Measurements from ENCODE around the gene SCAF1.

SCAF1 gene

DNA sequence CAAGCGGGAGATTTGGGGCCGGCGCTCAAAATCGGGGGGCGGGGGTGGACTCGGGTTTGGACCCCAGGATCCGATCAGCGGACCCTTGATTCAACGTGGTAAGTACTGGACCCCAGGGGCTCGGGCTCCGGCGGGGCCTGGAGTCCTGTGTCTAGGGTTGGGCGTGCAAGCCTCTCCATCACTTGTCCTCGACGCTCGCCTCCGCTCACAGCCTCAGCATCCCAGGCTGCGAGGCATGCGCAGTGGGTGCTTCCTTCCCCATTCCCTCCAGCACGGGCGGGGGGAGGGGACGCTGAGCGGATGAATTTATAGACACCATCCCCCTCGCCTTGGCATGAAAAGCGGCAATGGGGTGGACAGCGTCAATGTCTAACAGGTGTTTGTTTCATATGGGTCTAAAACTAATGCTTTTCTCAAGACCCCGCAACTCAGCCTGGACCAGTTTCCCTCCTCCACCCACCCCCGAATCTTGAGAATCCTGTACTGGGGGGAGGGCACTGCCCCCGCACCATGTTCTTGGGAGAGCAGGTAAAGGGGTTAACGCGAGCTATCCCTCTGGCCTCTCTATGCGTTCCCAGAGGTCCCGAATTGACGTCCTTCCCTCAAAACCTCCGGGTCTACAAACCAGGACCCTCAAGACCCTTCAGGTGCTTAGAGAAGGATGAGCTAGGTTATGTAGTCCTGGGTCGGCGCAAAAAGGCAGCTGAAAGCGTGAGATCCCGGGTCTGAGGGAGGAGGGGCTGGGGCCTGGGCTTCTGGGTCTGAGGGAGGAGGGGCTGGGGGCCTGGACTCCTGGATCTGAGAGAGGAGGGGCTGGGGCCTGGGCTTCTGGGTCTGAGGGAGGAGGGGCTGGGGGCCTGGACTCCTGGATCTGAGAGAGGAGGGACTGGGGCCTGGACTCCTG, 49.5 kb downstream of the SCAF1 start:
- H3K9ac ChIP-seq: no peak overlapping the region
- no peak overlapping the region for H3K4me3 ChIP-seq (IDR thresholded peaks at IDR 0.05; ENCODE audit: insufficient read depth, low read depth, low read length)
- no peaks in the 10 kb centered on the region for H4K20me1 ChIP-seq (ENCODE audit: insufficient read depth)
- no peaks in the 10 kb centered on the region for H3K4me1 ChIP-seq (ENCODE audit: low read depth, poor library complexity, severe bottlenecking)
- no peak overlapping the region for H3K27ac ChIP-seq
- H3K36me3 ChIP-seq (ENCODE audit: insufficient read depth): no peaks in the 10 kb centered on the region
- no peaks in the 10 kb centered on the region for H3K27me3 ChIP-seq (ENCODE audit: insufficient read depth, low read depth)
- H2AFZ ChIP-seq (ENCODE audit: low read depth): peak overlapping the region; percentile 42; the same call in 1 of the 2 replicates
- TF ChIP-seq, protein P1, sequence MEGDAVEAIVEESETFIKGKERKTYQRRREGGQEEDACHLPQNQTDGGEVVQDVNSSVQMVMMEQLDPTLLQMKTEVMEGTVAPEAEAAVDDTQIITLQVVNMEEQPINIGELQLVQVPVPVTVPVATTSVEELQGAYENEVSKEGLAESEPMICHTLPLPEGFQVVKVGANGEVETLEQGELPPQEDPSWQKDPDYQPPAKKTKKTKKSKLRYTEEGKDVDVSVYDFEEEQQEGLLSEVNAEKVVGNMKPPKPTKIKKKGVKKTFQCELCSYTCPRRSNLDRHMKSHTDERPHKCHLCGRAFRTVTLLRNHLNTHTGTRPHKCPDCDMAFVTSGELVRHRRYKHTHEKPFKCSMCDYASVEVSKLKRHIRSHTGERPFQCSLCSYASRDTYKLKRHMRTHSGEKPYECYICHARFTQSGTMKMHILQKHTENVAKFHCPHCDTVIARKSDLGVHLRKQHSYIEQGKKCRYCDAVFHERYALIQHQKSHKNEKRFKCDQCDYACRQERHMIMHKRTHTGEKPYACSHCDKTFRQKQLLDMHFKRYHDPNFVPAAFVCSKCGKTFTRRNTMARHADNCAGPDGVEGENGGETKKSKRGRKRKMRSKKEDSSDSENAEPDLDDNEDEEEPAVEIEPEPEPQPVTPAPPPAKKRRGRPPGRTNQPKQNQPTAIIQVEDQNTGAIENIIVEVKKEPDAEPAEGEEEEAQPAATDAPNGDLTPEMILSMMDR (conservative IDR thresholded peaks at IDR 0.05; ENCODE audit: low read depth, low read length): no peak
- no peaks in the 10 kb centered on the region for H3K79me2 ChIP-seq (ENCODE audit: insufficient read depth, low read depth)
- H3K4me2 ChIP-seq: peak overlapping the region; percentile 43; the same call in 1 of the 2 replicates

DNA sequence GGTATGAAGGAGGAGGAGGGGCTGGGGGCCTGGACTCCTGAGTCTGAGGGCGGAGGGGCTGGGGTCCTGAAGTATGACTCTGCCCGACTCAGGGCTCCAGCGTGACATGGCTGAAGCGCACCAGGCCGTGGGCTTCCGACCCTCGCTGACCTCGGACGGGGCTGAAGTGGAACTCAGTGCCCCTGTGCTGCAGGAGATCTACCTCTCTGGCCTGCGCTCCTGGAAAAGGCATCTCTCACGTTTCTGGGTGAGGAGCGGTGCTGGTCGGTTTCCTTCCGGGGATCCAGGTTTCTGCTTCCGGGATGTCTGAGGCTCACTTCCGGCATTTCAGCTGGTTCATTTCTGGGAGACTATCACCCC, 50.1 kb downstream of the SCAF1 start:
- Histone ChIP-seq H3K9ac (no peak overlapping the region), H3K79me2 (ENCODE audit: insufficient read depth, low read depth) (no peaks in the 10 kb centered on the region), H3K36me3 (ENCODE audit: insufficient read depth) (no peaks in the 10 kb centered on the region), H3K4me3 (IDR thresholded peaks at IDR 0.05; ENCODE audit: insufficient read depth, low read depth, low read length) (no peak overlapping the region), H3K27ac (no peak overlapping the region), H2AFZ (ENCODE audit: low read depth) (no peak overlapping the region), H4K20me1 (ENCODE audit: insufficient read depth) (no peaks in the 10 kb centered on the region), H3K27me3 (ENCODE audit: insufficient read depth, low read depth) (no peaks in the 10 kb centered on the region), H3K4me1 (ENCODE audit: low read depth, poor library complexity, severe bottlenecking) (no peaks in the 10 kb centered on the region), H3K4me2 (no peak overlapping the region)
- TF ChIP-seq, protein P1 (conservative IDR thresholded peaks at IDR 0.05; ENCODE audit: low read depth, low read length): no peak

DNA sequence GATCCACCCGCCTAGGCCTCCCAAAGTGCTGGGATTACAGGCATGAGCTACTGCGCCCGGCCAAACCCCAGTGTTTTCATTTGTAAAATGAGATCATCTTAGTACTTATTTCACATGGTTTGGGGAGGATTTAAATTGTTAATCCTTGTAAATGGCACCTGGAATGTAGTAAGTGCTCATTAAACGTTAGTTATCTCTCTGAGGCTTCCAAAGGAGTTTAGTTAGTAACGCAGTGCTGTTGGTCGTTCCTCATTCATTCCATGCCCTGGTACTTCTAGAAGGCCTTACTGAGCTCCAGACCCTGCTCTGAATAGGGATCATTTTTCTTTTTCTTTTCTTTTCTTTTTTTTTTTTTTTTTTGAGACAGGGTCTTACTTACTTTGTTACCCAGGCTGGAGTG, 54.1 kb downstream of the SCAF1 start:
- H2AFZ ChIP-seq (ENCODE audit: low read depth): no peak overlapping the region
- H3K79me2 ChIP-seq (ENCODE audit: insufficient read depth, low read depth): no peaks in the 10 kb centered on the region
- TF ChIP-seq, protein P1 (conservative IDR thresholded peaks at IDR 0.05; ENCODE audit: low read depth, low read length): no peak
- H4K20me1 ChIP-seq (ENCODE audit: insufficient read depth): no peaks in the 10 kb centered on the region
- H3K9ac ChIP-seq: no peak overlapping the region
- H3K4me1 ChIP-seq (ENCODE audit: low read depth, poor library complexity, severe bottlenecking): no peaks in the 10 kb centered on the region
- H3K36me3 ChIP-seq (ENCODE audit: insufficient read depth): no peaks in the 10 kb centered on the region
- H3K27ac ChIP-seq: no peak overlapping the region
- H3K4me2 ChIP-seq: no peak overlapping the region
- H3K4me3 ChIP-seq (IDR thresholded peaks at IDR 0.05; ENCODE audit: insufficient read depth, low read depth, low read length): no peak overlapping the region
- peaks cover 2% of the 10 kb centered on the region; the same call in 1 of the 2 replicates for H3K27me3 ChIP-seq (ENCODE audit: insufficient read depth, low read depth)

DNA sequence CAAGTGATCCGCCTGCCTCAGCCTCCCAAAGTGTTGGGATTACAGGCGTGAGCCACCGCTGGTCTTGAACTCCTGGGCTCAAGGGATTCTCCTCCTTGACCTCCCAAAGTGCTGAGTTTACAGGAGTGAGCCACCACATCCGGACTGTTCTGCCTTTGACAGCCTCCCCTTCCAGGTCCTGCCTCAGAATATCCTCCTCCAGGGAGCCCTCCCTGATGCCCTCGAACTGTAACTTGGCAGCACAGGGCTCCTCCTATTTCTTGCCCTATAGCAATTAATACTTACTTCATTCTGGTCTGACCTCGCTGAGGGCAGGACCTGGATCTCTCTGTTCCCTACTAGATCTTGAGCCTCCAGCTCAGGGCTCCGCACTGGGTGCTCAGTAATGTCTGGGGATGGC, 54.9 kb downstream of the SCAF1 start:
- no peaks in the 10 kb centered on the region for H4K20me1 ChIP-seq (ENCODE audit: insufficient read depth)
- no peak overlapping the region for H3K9ac ChIP-seq
- H3K4me1 ChIP-seq (ENCODE audit: low read depth, poor library complexity, severe bottlenecking): no peaks in the 10 kb centered on the region
- no peak overlapping the region for H3K4me2 ChIP-seq
- H3K36me3 ChIP-seq (ENCODE audit: insufficient read depth): no peaks in the 10 kb centered on the region
- H3K79me2 ChIP-seq (ENCODE audit: insufficient read depth, low read depth): no peaks in the 10 kb centered on the region
- TF ChIP-seq, protein P1 (conservative IDR thresholded peaks at IDR 0.05; ENCODE audit: low read depth, low read length): no peak
- H3K27ac ChIP-seq: no peak overlapping the region
- peaks cover 4% of the 10 kb centered on the region; the same call in 1 of the 2 replicates for H3K27me3 ChIP-seq (ENCODE audit: insufficient read depth, low read depth)
- no peak overlapping the region for H3K4me3 ChIP-seq (IDR thresholded peaks at IDR 0.05; ENCODE audit: insufficient read depth, low read depth, low read length)
- no peak overlapping the region for H2AFZ ChIP-seq (ENCODE audit: low read depth)

All from KMS-11 (cell line).